GM18526 (cell line): ENCODE data around the gene ZNF532.

Source experiments
- POLR2A ChIP-seq: IDR thresholded peaks from 3 replicates; pipeline ENCODE4 v1.6.1; 2011; ENCODE audit not compliant: insufficient read length; ENCODE audit errors: extremely low read depth

ZNF532 gene

GRCh38 chr18:58882686-58883085 is 18.0 kb downstream of the ZNF532 start:
- TF ChIP-seq POLR2A = no peak

DNA sequence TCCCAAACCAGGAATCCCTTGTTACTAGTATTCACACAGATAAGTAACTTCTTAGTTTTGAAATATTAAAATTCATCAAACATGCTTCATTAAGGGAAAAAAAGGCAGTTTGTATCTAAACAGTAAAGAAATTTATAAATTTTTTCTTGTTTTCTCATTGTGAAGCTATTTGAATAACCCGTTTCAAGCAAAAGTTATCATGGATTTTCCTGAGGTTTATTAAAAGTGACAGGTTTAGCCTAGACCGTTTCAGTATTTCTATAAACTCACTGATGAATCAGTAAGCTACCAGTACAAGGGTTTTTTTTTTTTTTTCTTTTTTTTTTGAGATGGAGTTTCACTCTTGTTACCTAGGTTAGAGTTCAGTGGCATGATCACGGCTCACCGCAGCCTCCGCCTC is 20.0 kb downstream of the ZNF532 start:
- TF ChIP-seq POLR2A = no peak

DNA sequence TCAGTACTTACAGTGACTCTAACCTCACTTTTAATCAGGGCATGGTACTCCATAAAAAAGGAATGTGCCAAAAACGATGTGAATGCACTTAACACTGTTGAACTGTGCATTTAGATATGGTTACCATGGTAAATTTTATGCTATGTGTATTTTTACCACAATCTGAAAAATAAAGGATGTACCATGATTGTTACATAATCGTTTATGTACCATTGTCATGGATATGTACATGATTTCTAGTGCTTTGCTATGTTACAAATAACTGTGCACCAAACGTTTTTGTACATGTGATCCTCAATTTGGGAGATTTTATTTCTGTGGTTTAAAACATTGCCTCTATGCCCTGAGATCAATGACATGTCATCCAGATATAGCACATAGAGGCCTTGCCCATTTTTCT is 21.8 kb downstream of the ZNF532 start:
- no peak for TF ChIP-seq POLR2A

GRCh38 chr18:58886864-58887612 is 22.4 kb downstream of the ZNF532 start:
- TF ChIP-seq POLR2A = no peak

- TF ChIP-seq POLR2A = no peak
Measured at GRCh38 chr18:58887613-58887963, 22.9 kb downstream of the ZNF532 start.

GRCh38 chr18:58891776-58892175 is 27.1 kb downstream of the ZNF532 start:
- TF ChIP-seq POLR2A = no peak

DNA sequence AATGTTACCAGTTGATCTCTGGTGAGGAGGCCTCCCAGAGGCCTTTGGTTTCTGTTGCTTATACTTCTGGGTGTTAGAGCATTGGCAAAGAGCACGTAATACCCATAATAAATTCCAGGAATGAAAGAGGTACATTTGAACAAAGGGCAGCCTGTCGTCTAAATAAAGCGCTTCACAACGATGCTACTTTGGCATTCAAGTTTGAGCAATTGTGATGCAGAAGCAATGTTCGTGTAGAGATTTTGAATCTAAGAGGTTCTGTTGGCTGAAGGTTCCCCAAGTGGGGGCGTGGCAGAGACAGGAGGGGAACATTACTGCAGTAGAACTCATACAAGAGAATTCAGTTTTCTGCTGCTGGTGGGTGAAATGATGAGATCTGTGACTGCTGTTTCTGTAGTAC is 27.8 kb downstream of the ZNF532 start:
- no peak for TF ChIP-seq POLR2A

DNA sequence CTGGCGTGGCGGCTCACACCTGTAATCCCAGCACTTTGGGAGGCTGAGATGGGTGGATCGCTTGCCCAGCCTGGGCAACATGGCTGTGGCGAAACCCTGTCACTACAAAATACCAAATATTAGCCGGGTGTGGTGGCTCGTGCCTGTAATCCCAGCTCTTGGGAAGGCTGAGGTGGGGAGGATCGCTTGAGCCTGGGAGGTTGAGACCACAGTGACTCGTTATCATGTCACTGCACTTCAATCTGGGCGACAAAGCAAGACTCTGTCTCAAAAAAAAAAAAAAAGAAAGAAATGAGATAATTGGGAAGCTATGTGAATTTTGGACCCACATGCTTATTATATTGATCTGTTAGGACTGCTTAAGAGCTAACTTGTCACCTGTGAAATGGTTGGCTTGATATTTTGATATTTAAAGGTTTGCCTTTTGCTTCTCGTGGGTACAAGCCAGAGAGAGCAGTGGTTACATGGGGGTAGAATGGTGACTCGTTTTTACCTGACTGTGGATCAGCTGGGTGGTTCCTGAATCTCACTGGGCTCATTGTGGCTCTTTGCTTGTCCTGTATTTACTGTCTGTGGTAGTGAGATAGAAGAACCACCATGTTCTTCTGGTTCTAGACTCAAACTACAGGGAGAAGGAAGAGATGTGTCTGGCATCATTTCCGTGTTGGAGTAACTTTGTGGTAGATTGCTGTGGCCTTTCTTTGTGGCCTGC is 28.9 kb downstream of the ZNF532 start:
- no peak for TF ChIP-seq POLR2A

DNA sequence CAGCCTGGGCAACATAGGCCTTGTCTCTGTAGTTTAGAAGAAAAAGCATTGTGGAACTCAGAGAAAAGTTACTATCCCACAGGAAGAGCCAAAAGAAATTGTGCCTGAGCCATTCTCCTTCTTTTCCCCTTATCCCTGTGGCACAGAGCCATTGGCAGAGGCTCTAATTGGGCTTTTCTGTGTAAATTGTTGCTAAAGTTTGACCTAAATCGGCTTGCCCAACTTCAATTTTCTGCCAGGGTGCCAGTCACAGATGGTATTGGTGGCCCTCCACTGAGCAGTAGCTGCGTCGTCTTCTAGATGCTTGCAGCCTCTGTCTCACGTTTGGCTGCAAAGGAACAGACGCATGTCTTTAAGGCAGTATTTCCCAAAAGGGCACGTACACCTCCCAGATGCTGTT is 30.3 kb downstream of the ZNF532 start:
- TF ChIP-seq POLR2A = no peak

DNA sequence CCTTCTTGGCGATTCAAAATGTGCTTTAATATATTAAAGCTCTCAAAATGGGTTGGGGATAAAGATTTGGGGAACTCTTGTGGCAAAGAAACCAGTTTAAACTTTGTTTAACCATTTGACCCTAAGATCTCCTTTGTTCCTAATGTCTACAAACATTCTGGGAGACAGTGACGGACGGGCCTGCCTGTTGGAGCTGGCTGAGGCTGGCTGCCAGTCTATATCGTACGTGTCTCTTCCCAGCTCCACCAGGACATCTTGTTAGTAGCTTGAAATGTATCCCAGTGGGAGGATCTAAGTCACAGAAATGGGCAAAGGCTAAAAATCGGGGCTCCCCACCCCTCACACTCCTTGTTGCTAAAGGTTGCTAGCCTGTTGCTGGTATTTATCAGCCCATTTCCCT is 30.7 kb downstream of the ZNF532 start:
- no peak for TF ChIP-seq POLR2A

DNA sequence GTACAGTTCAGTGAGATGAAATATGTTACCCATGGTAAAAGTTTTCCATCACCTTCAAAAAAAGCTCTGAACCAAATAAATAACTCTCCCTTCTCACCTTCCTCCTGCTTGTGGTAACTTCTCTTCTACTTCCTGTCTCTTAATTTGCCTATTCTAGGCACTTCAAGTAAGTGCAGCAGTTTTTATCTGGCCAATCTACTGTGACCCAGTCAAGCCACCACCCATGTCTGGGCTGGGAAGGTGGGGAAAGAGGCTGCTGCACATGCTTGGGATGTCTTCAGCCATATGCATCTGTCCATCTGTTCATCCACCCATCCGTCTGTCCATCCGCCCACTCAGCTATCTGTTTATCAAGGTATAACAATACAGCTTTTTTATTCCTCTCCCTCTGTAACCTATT is 31.6 kb downstream of the ZNF532 start:
- TF ChIP-seq POLR2A = no peak

GRCh38 chr18:58896734-58897508 is 32.2 kb downstream of the ZNF532 start:
- no peak for TF ChIP-seq POLR2A

DNA sequence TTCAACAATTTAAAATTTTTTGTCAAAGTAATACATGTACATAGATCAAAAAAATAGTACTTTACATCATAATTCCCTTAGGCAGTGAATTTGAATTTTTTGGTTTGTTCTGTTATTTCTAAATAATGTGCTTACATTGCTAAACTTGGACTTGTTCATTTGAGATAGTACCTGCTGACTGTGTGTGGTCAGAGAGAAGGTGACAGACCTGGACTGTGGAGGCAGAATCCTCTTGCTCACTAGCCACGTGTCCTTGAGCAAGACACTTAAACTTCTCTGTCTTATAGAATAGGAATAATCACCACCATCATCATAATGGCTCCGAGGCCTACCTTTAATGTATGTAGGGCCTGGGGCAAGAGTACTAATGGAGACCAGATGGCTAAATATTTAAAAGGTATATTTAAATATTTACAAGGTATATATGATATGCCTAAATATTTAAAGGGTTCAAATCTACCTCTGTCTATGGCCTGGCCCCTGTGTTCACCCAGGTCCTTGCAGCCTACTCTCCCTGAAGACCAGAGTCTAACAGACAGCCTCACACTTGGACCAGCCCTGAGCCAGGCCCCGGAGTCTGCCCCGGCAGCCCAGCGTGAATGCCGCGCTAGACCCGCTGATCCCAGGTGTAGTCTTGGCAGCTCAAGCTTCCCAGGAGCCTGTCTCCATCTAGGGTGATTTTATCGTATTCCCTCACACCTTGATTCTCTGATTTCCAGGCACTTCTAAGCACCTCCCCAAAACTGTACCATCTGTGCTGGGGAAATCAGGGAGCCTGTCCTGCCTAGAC is 33.5 kb downstream of the ZNF532 start:
- TF ChIP-seq POLR2A = no peak

GRCh38 chr18:58900015-58900649 is 35.5 kb downstream of the ZNF532 start:
- TF ChIP-seq POLR2A = no peak

- TF ChIP-seq POLR2A = no peak
Measured at GRCh38 chr18:58901143-58901542, 36.5 kb downstream of the ZNF532 start.
